Measurements from ENCODE around the gene BTAF1.
"Not testable (repeated sequence)": the region's sequence is repeated elsewhere in the genome, so short reads cannot be mapped to it uniquely, and the experiment has no call there.

BTAF1 gene

GRCh38 chr10:91923371-91924211 is at the start of gene BTAF1:
Gene BTAF1 (plus strand): TSS chr10:91923770. CDS start chr10:91924077, 307 bp downstream.
- Mint-ChIP-seq H3K36me3 (ENCODE audit: low read depth) (peaks cover 33% of the 10 kb centered on the region), H3K9me3 (no peaks in the 10 kb centered on the region), H3K27ac (peak within 1 kb of the TSS; percentile 99), H3K4me1 (ENCODE audit: low read depth) (peaks cover 49% of the 10 kb centered on the region), H3K27me3 (peaks cover 5% of the 10 kb centered on the region), H3K4me3 (peak within 1 kb of the TSS; percentile 100)

GRCh38 chr10:91875156-91875555 is 48.4 kb upstream of the BTAF1 start:
- no peaks in the 10 kb centered on the region for H3K4me1 Mint-ChIP-seq (ENCODE audit: low read depth)
- H3K4me3 Mint-ChIP-seq: no peak overlapping the region
- no peak overlapping the region for H3K27ac Mint-ChIP-seq
- H3K27me3 Mint-ChIP-seq: no peaks in the 10 kb centered on the region
- no peaks in the 10 kb centered on the region for H3K36me3 Mint-ChIP-seq (ENCODE audit: low read depth)
- no peaks in the 10 kb centered on the region for H3K9me3 Mint-ChIP-seq

GRCh38 chr10:91875779-91876178 is 47.8 kb upstream of the BTAF1 start:
- H3K27me3 Mint-ChIP-seq: no peaks in the 10 kb centered on the region
- no peaks in the 10 kb centered on the region for H3K36me3 Mint-ChIP-seq (ENCODE audit: low read depth)
- no peaks in the 10 kb centered on the region for H3K9me3 Mint-ChIP-seq
- H3K4me1 Mint-ChIP-seq (ENCODE audit: low read depth): no peaks in the 10 kb centered on the region
- no peak overlapping the region for H3K27ac Mint-ChIP-seq
- no peak overlapping the region for H3K4me3 Mint-ChIP-seq

GRCh38 chr10:91879515-91880170 is 43.9 kb upstream of the BTAF1 start:
- no peak overlapping the region for H3K27ac Mint-ChIP-seq
- no peak overlapping the region for H3K4me3 Mint-ChIP-seq
- H3K4me1 Mint-ChIP-seq (ENCODE audit: low read depth): no peaks in the 10 kb centered on the region
- H3K36me3 Mint-ChIP-seq (ENCODE audit: low read depth): no peaks in the 10 kb centered on the region
- no peaks in the 10 kb centered on the region for H3K27me3 Mint-ChIP-seq
- no peaks in the 10 kb centered on the region for H3K9me3 Mint-ChIP-seq

- no peaks in the 10 kb centered on the region for H3K4me1 Mint-ChIP-seq (ENCODE audit: low read depth)
- no peaks in the 10 kb centered on the region for H3K9me3 Mint-ChIP-seq
- no peaks in the 10 kb centered on the region for H3K36me3 Mint-ChIP-seq (ENCODE audit: low read depth)
- H3K27me3 Mint-ChIP-seq: peaks cover 3% of the 10 kb centered on the region
- no peak overlapping the region for H3K4me3 Mint-ChIP-seq
- no peak overlapping the region for H3K27ac Mint-ChIP-seq
These were observed 43.3 kb upstream of the BTAF1 start for GRCh38 chr10:91880310-91880709.

- H3K36me3 Mint-ChIP-seq (ENCODE audit: low read depth): no peaks in the 10 kb centered on the region
- peaks cover 21% of the 10 kb centered on the region for H3K27me3 Mint-ChIP-seq
- H3K4me1 Mint-ChIP-seq (ENCODE audit: low read depth): peaks cover 12% of the 10 kb centered on the region
- H3K4me3 Mint-ChIP-seq: no peak overlapping the region
- no peaks in the 10 kb centered on the region for H3K9me3 Mint-ChIP-seq
- no peak overlapping the region for H3K27ac Mint-ChIP-seq
These were observed 39.8 kb upstream of the BTAF1 start for GRCh38 chr10:91883549-91884444.

GRCh38 chr10:91884536-91884935 is 39.0 kb upstream of the BTAF1 start:
- Mint-ChIP-seq H3K9me3 (no peaks in the 10 kb centered on the region), H3K4me3 (no peak overlapping the region), H3K27ac (no peak overlapping the region), H3K4me1 (ENCODE audit: low read depth) (peaks cover 12% of the 10 kb centered on the region), H3K27me3 (peaks cover 24% of the 10 kb centered on the region), H3K36me3 (ENCODE audit: low read depth) (no peaks in the 10 kb centered on the region)

GRCh38 chr10:91885362-91886079 is 38.0 kb upstream of the BTAF1 start:
- Mint-ChIP-seq H3K4me3 (no peak overlapping the region), H3K27me3 (peaks cover 30% of the 10 kb centered on the region), H3K4me1 (ENCODE audit: low read depth) (peaks cover 12% of the 10 kb centered on the region), H3K36me3 (ENCODE audit: low read depth) (no peaks in the 10 kb centered on the region), H3K27ac (no peak overlapping the region), H3K9me3 (no peaks in the 10 kb centered on the region)

- peak overlapping the region; percentile 87 for H3K4me3 Mint-ChIP-seq
- H3K36me3 Mint-ChIP-seq (ENCODE audit: low read depth): no peaks in the 10 kb centered on the region
- no peaks in the 10 kb centered on the region for H3K9me3 Mint-ChIP-seq
- H3K27ac Mint-ChIP-seq: no peak overlapping the region
- H3K4me1 Mint-ChIP-seq (ENCODE audit: low read depth): peaks cover 12% of the 10 kb centered on the region
- H3K27me3 Mint-ChIP-seq: peaks cover 30% of the 10 kb centered on the region
These were observed 36.7 kb upstream of the BTAF1 start for GRCh38 chr10:91886954-91887271.

GRCh38 chr10:91887272-91888076 is 36.1 kb upstream of the BTAF1 start:
- peaks cover 30% of the 10 kb centered on the region for H3K27me3 Mint-ChIP-seq
- H3K4me3 Mint-ChIP-seq: peak overlapping the region; percentile 87
- no peaks in the 10 kb centered on the region for H3K9me3 Mint-ChIP-seq
- no peaks in the 10 kb centered on the region for H3K36me3 Mint-ChIP-seq (ENCODE audit: low read depth)
- H3K27ac Mint-ChIP-seq: peak overlapping the region; percentile 21
- H3K4me1 Mint-ChIP-seq (ENCODE audit: low read depth): peaks cover 12% of the 10 kb centered on the region

- Mint-ChIP-seq H3K4me1 (ENCODE audit: low read depth) (peaks cover 12% of the 10 kb centered on the region), H3K9me3 (no peaks in the 10 kb centered on the region), H3K4me3 (no peak overlapping the region), H3K27me3 (peaks cover 20% of the 10 kb centered on the region), H3K27ac (no peak overlapping the region), H3K36me3 (ENCODE audit: low read depth) (no peaks in the 10 kb centered on the region)
These were observed 32.2 kb upstream of the BTAF1 start for GRCh38 chr10:91891125-91892001.

- H3K36me3 Mint-ChIP-seq (ENCODE audit: low read depth): no peaks in the 10 kb centered on the region
- no peaks in the 10 kb centered on the region for H3K9me3 Mint-ChIP-seq
- no peak overlapping the region for H3K27ac Mint-ChIP-seq
- no peak overlapping the region for H3K4me3 Mint-ChIP-seq
- H3K27me3 Mint-ChIP-seq: peaks cover 23% of the 10 kb centered on the region
- H3K4me1 Mint-ChIP-seq (ENCODE audit: low read depth): peaks cover under 1% of the 10 kb centered on the region
These were observed 30.5 kb upstream of the BTAF1 start for GRCh38 chr10:91893051-91893450.

GRCh38 chr10:91894261-91894685 is 29.3 kb upstream of the BTAF1 start:
- H3K27ac Mint-ChIP-seq; H3K36me3 Mint-ChIP-seq (ENCODE audit: low read depth); H3K4me3 Mint-ChIP-seq; H3K4me1 Mint-ChIP-seq (ENCODE audit: low read depth); H3K9me3 Mint-ChIP-seq: not testable (repeated sequence)
- H3K27me3 Mint-ChIP-seq: peaks cover 18% of the 10 kb centered on the region

Data from stimulated activated naive CD8-positive, alpha-beta T cell treated with anti-CD3 and anti-CD28 coated beads, Interleukin-15, Interleukin-2, amounts not matched to agents 100 ng/mL and 50 ng/mL, for 24 hours (primary cell).